ENCODE measurements around the gene RPS21. TPM values are rescaled to one million over a fixed set of nuclear protein-coding genes. Genes with fewer than 3 reads are reported as not detected.

RPS21 gene
- polyA plus RNA-seq, 1 of the 3 experiments (the other 2 are of a cell fraction) = 16,625 TPM

- no peaks in the 10 kb centered on the region for H3K27me3 ChIP-seq (ENCODE audit: insufficient read depth)
- no peak overlapping the region for H3K4me2 ChIP-seq
- H3K79me2 ChIP-seq (ENCODE audit: insufficient read depth) = peaks cover 5% of the 10 kb centered on the region; the same call in 1 of the 2 replicates
- no peaks in the 10 kb centered on the region for H3K9me3 ChIP-seq
- POLR2A ChIA-PET = no interaction called here
- no peak overlapping the region for H2AFZ ChIP-seq (ENCODE audit: low read depth)
- no peak overlapping the region for H3K27ac ChIP-seq (ENCODE audit: low read depth in 2 of 2, low read length in 1 of 2)
- WGBS (ENCODE audit: low lambda C conversion rate) = 81% methylated on average over 11 of the region's 23 CpGs
- no peaks in the 10 kb centered on the region for H3F3A ChIP-seq (replicated peaks; ENCODE audit: insufficient read depth)
- H3K36me3 ChIP-seq (replicated peaks in 1 of 2; ENCODE audit: control insufficient read depth in 1 of 2, insufficient read depth in 2 of 2, low read length in 1 of 2) = peaks cover 5 to 29% of the 10 kb centered on the region in 2 experiments
- H3K4me3 ChIP-seq (ENCODE audit: low read depth in 2 of 2, low read length in 1 of 2) = no peak overlapping the region
- H3K4me1 ChIP-seq (ENCODE audit: control insufficient read depth in 1 of 2, insufficient read depth in 2 of 2, low read depth in 1 of 2, low read length in 1 of 2) = peaks cover 10 to 38% of the 10 kb centered on the region in 2 experiments; a peak in 3 of 4 replicates
- no peaks in the 10 kb centered on the region for H3K9me2 ChIP-seq
- CTCF ChIA-PET = interaction anchor here (1.4 to 3.4 kb wide), 2 partner anchors 32 kb away, joined by 7 to 22 read pairs; no protein-coding TSS in a partner anchor
- H3K9ac ChIP-seq = no peak overlapping the region
- TF ChIP-seq RAD21 (IDR thresholded peaks at IDR 0.05; ENCODE audit: low read length) = no peak
- TF ChIP-seq FOXJ3 (CRISPR knock-in tag; IDR thresholded peaks at IDR 0.05) = no peak
- no peak for TF ChIP-seq TCF12 (IDR thresholded peaks at IDR 0.05)
- no peak for TF ChIP-seq TEAD4 (IDR thresholded peaks at IDR 0.05; ENCODE audit: borderline replicate concordance, insufficient read depth)
- no peak for TF ChIP-seq FOXM1 (IDR thresholded peaks at IDR 0.05; ENCODE audit: low read depth)
- H4K20me1 ChIP-seq (ENCODE audit: insufficient read depth) = no peaks in the 10 kb centered on the region
- DNase-seq = no peak
These were observed 36.1 kb upstream of the RPS21 start for GRCh38 chr20:62350629-62351422.

- Histone ChIP-seq H2AFZ (ENCODE audit: low read depth) (no peak overlapping the region), H3K79me2 (ENCODE audit: insufficient read depth) (peaks cover 10% of the 10 kb centered on the region; the same call in 1 of the 2 replicates), H3F3A (replicated peaks; ENCODE audit: insufficient read depth) (peaks cover 3% of the 10 kb centered on the region), H3K4me2 (no peak overlapping the region), H3K9ac (no peak overlapping the region), H4K20me1 (ENCODE audit: insufficient read depth) (0 out of 2 replicates have a peak, but pooled peaks cover 3% of the 10 kb centered on the region), H3K9me2 (no peaks in the 10 kb centered on the region), H3K4me1 (ENCODE audit: control insufficient read depth in 1 of 2, insufficient read depth in 2 of 2, low read depth in 1 of 2, low read length in 1 of 2) (peaks cover 19 to 47% of the 10 kb centered on the region in 2 experiments; a peak in 3 of 4 replicates), H3K27me3 (ENCODE audit: insufficient read depth) (no peaks in the 10 kb centered on the region), H3K9me3 (no peaks in the 10 kb centered on the region), H3K27ac (ENCODE audit: low read depth in 2 of 2, low read length in 1 of 2) (peak overlapping the region in 1 of 2 experiments; percentile 87; a peak in 2 of 4 replicates), H3K36me3 (replicated peaks in 1 of 2; ENCODE audit: control insufficient read depth in 1 of 2, insufficient read depth in 2 of 2, low read length in 1 of 2) (peaks cover 4 to 21% of the 10 kb centered on the region in 2 experiments), H3K4me3 (ENCODE audit: low read depth in 2 of 2, low read length in 1 of 2) (no peak overlapping the region)
- TF ChIP-seq MAX (IDR thresholded peaks at IDR 0.05; ENCODE audit: low read depth) = no peak
- TF ChIP-seq MXI1 (IDR thresholded peaks at IDR 0.05; ENCODE audit: low read depth, low read length) = no peak
- no peak for TF ChIP-seq GABPA (IDR thresholded peaks at IDR 0.05; ENCODE audit: low read depth)
- TF ChIP-seq RCOR1 (IDR thresholded peaks at IDR 0.05; ENCODE audit: low read length) = no peak
- no peak for TF ChIP-seq FOSL2 (IDR thresholded peaks at IDR 0.05; ENCODE audit: borderline replicate concordance, low read depth)
- no peak for TF ChIP-seq SIN3A (IDR thresholded peaks at IDR 0.05; ENCODE audit: borderline replicate concordance, low read depth, low read length)
- no peak for TF ChIP-seq GATA2 (CRISPR knock-in tag; IDR thresholded peaks at IDR 0.05)
- WGBS (ENCODE audit: low lambda C conversion rate) = 89% methylated on average over 42 of the region's 60 CpGs
- no peak for DNase-seq
- POLR2A ChIA-PET = no interaction called here
- CTCF ChIA-PET = interaction anchor here (1.0 to 3.4 kb wide), 7 partner anchors 12 to 48 kb away, joined by 3 to 22 read pairs (median 4); no protein-coding TSS in a partner anchor
These were observed 35.2 kb upstream of the RPS21 start for GRCh38 chr20:62351469-62352401.
